HEK293T (cell line): Measurements from ENCODE around the gene NRM.

ENCODE experiments used
- FOXM1 ChIP-seq: fragments of 450-650 bp; IDR thresholded peaks from 2 replicates; pipeline ENCODE4 v1.6.1; 2017; ENCODE audit warnings: mild to moderate bottlenecking, borderline replicate concordance
- TARDBP ChIP-seq: fragments of 450-650 bp; IDR thresholded peaks from 2 replicates; pipeline ENCODE4 v1.6.1; 2016

DNA sequence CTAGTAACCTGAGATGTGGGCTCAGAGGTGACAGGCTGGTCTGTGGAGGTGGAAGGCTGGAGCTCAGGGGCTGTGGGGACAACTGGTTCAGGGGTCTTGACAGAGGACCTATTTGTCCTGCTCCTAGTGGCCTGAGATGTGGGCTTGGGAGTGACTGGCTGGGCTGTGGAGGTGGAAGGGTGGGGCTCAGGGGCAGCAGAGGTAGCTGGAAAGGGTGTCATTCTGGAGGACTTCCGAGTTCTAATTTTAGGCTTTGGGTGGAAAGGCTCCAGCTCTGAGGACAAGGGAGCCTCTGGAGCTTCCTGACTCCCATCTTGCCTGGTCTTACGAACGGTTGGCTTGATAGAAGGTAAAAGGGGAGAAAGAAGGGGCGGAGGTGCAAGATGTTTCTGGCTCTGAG lies 14.8 kb upstream of the NRM start:
- TF ChIP-seq FOXM1 (no peak), TARDBP (no peak)
